Urothelium cell line (cell line): ENCODE results near the gene TUBB8B.
"Not testable (repeated sequence)": the region's sequence is repeated elsewhere in the genome, so short reads cannot be mapped to it uniquely, and the experiment has no call there.

Experiments
- DNase-seq: peaks from one replicate; pipeline ENCODE4 v3.0.0; 2011; ENCODE audit warnings: low spot score, mixed read lengths
- FAIRE-seq: peaks from 2 replicates; lab custom pipeline; 2011; peaks lifted over from hg19 to GRCh38; lab: Jason Lieb, UNC

The TUBB8B gene

DNA sequence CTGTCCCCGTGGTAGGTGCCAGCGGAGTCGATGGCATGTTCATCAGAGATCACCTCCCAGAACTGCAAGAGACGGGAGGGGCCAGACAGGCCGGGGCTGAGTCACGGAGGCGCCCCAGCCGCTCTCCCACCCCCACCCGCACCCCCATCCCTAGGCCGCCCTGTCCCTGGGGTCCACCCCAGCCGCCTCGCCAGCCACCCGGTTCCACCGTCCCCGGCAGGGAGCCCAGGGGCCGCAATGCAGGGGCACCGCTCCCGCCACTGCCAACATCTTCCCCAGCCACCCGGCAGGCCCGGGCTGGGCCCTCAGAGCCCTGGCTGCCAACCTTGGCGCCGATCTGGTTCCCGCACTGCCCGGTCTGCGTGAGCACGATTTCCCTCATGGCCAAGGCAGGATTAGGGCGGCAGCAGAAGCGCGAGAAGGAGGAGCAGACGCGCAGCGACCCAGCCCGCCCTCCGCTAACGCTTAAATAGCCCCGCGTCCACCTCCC is at the start of gene TUBB8B:
Gene TUBB8B (minus strand): TSS at position 440 of the 490 bp plus-strand sequence. CDS start 58 bp downstream, at position 382.
- FAIRE-seq, DNase-seq: not testable (repeated sequence)

DNA sequence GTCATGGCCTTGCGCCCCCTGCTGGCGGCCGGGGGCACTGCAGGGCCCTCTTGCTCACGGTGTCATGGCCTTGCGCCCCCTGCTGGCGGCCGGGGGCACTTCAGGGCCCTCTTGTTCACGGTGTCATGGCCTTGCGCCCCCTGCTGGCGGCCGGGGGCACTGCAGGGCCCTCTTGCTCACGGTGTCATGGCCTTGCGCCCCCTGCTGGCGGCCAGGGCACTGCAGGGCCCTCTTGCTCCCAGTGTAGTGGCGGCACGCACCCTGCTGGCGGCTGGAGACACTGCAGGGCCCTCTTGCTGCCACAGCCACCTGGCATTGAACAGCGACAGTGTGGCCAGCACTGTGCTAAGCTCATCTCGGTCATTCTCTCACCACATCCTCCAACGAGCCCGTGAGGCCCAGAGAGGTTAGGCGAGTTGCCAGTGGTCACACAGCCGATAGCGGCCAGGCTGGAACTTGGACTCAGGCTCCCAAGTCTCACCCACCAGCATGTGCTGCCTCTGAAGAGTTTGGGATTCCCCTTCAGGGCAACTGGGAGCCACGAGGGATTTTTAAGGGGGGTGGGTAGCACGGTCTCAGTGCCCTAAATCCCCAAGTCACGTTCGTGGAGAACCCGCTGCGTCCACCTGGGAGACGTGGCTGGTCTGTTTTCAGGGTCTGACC is 48.0 kb upstream of the TUBB8B start:
- FAIRE-seq, DNase-seq: not testable (repeated sequence)

DNA sequence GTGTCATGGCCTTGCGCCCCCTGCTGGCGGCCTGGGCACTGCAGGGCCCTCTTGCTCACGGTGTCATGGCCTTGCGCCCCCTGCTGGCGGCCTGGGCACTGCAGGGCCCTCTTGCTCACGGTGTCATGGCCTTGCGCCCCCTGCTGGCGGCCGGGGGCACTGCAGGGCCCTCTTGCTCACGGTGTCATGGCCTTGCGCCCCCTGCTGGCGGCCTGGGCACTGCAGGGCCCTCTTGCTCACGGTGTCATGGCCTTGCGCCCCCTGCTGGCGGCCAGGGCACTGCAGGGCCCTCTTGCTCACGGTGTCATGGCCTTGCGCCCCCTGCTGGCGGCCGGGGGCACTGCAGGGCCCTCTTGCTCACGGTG is 47.3 kb upstream of the TUBB8B start:
- DNase-seq, FAIRE-seq: not testable (repeated sequence)

DNA sequence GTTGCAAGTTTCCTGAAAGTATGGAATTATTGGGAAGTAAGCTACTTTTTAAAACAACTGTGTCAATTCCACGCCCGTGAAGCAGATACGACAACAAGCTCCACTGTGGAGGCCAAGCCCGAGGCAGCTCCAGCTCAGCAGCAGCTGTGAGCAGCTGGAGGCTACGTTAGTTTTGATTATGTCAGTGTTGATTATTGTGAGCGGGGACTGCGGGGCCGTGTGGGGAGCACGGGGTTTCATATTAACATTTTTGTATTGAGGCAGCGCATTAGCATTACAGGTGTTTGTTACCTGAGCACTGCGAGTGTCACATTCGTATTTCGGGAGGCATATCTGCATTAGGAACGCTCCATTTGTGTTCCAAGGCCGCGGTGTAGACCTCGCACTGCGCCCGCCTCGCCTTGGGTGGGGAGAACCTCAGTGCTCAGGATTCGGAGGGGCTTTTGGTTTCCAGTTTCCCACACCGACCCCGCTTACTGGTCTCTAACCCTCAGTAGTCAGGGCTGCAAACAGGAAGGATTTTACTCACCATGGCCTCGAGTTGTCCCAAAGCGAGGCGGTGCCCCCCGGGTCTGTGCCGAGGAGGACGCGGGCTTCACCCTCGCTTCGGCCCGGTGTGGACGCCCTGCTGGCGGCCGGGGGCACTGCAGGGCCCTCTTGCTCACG is 46.8 kb upstream of the TUBB8B start:
- not testable (repeated sequence) for FAIRE-seq, DNase-seq

DNA sequence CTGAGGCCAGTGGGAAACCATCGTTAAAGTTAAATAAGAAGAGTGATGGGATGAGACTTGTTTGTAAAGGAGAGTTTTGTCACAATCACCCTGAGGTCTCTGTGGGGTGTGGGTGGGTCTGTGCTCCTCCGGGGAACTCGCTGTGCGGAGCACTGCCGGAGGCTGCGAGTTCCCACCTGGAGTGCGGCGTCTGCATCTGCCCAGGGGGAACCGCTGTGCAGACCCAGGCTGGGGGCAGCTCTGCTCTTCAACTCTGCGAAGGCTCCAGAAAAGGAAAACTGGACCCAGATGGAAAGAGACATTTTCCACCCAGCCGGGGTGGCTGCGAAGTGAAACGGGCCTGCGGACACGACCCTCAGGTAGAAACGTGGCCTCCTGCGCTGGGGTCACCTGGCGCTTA is 46.2 kb upstream of the TUBB8B start:
- not testable (repeated sequence) for FAIRE-seq, DNase-seq

DNA sequence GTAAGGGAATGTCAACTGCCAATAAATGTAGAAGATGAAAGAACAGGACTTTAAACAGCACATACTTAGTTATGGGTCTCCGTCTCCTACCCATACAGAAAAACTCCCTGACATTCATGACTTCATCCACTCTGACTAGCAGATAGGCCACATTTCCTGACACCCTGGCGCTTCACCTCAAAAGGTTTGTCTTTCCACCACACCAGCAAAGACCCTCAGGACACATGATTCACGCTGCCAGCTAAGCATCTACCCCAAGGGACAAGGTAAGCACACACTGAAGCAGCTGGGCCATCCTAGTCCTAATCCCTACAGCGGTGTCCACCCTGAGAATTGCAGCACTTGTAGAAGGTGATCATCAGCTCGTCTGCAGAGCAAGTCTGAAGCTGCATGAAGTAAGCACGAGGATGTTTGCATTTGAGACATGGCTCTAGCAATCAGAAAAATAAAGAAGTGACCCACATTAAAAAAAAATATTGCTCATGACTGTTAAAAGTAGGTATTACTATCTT is 44.5 kb upstream of the TUBB8B start:
- not testable (repeated sequence) for FAIRE-seq, DNase-seq

DNA sequence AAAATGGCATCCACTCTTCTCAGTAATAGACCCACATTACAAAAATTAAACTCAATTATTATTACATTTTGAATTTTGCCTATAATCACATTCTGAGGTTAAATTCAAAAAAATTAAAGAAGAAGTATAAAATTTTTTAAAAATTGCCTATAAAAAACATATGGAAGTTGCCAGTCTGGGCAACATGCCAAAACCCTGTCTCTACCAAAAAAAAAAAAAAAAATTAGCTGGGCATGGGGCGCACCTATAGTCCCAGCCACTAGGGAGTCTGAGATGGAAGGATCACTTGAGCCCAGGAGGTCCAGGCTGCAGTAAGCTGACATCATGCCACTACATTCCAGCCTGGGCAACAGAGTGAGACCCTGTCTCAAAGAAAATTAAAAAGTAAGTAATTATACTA is 42.1 kb upstream of the TUBB8B start:
- not testable (repeated sequence) for FAIRE-seq

DNA sequence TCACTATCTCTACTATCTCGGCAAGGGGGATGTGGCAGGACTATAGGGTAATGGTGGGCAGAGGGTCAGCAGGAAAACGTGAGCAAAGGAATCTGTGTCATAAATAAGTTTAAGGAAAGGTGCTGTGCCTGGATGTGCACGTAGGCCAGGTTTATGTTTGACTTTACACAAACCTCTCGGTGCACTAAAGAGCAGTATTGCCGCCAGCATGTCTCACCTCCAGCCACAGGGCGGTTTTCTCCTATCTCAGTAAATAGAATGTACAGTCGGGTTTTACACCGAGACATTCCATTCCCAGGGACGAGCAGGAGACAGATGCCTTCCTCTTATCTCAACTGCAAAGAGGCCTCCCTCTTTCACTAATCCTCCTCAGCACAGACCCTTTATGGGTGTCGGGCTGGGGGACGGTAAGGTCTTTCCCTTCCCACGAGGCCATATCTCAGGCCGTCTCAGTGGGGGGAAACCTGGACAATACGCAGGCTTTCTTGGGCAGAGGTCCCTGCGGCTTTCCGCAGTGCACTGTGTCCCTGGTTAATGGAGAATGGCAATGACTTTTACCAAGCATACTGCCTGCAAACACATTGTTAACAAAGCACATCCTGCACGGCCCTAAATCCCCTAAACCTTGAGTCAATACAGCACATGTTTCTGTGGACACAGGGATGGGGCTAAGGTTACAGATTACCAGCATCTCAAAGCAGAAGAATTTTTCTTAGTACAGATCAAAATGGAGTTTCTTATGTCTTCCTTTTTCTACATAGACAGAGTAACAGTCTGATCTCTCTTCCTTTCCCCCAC is 41.2 kb upstream of the TUBB8B start:
- not testable (repeated sequence) for FAIRE-seq, DNase-seq

More for the DNA sequence above, 42.1 kb upstream of the TUBB8B start:
- not testable (repeated sequence) for DNase-seq

DNA sequence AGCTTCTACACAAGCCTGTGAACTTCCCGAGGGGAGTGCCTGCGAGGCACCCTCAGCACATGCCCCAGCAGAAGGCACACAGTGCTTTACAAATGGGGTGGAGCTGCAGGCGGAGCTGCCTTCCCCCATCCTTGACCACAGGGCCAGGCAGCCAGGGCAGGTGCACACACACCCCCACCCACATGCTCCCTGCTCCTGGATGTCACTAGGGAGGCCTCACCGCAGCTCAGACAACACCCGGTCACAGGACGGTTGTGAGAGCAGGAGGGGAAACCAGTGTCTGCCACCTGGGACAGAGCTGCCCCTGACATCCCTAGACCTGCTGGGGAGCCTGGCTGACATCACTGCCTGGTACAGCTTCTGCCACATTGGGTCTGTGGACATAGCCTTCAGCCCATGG is 39.7 kb upstream of the TUBB8B start:
- not testable (repeated sequence) for FAIRE-seq, DNase-seq

DNA sequence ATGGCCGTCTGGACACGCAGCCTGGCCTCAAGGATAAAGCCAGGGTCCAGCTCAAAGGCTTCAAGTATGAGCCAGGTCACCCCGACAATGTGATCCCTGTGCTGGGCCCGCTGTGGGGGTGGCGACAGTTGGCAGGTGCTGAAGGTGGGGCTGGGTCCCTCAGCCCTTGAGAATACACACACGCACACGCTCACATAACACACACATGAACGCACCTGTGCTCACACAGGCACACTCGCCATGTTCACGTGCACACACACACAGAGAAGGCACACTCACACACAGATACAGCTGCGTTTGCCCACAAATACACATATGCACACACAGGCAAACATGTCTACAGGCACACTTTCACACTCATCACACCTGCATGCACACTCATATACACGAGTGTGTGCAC is 35.4 kb upstream of the TUBB8B start:
- peak; percentile 81 for FAIRE-seq
- not testable (repeated sequence) for DNase-seq

DNA sequence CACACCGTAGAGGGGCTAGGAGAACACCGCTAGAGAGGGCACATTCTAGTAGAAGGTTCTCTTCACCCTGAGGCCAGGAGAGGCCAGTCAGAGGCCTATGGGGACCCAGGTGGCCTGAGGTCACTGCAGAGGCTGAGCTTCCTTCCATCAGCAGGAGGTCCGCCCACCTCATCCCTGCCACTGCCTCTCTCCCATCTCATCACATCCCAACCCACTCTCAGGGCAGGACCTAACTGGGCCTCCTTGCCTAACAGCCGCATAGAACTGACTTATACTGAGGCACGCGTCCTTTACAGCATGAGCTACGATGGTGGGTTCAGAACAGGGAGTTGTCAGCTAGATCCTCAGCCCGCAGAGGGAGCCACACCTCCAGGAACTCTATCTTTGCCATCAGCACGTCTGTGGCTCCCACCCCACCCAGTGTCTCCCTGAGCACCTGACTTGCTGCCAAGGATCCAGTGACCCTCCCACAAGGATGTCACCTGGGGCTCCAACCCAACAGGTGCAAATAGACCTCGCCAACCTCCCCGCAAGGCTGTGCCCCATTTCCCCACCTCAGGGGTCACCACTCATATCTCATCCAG is 33.3 kb upstream of the TUBB8B start:
- FAIRE-seq, DNase-seq: not testable (repeated sequence)

DNA sequence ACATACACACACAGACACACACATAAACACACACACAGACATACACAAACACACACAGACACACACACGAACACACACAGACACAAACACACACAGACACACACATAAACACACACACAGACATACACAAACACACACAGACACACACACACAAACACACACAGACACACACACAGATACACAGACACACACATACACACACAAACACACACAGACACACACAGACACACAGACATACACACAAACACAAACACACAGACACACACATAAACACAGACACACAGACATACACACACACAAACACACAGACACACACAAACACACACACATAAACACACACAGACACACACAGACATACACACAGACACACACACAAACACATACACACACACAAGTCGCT is 31.5 kb upstream of the TUBB8B start:
- not testable (repeated sequence) for DNase-seq
- FAIRE-seq: peak; percentile 95

DNA sequence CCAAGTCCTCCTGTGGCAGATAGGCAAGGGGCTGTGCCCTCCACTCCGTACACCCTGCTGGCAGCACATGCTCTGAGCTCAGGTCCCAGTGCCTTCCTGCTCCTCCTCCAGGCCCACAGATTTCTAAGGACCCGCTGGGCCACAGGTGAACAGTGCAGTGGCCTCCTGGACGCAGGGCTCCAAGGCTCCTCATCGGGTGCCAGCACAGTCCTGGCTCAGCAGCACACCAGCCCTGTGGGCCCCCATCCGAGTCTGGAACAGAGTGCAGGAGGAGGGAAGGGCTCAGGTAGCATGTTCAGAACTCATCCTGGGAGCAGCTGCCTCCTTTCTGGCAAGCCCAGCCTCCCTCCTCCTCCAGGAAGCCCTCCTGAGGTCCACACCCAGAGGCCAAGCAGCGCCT is 30.8 kb upstream of the TUBB8B start:
- not testable (repeated sequence) for DNase-seq, FAIRE-seq

DNA sequence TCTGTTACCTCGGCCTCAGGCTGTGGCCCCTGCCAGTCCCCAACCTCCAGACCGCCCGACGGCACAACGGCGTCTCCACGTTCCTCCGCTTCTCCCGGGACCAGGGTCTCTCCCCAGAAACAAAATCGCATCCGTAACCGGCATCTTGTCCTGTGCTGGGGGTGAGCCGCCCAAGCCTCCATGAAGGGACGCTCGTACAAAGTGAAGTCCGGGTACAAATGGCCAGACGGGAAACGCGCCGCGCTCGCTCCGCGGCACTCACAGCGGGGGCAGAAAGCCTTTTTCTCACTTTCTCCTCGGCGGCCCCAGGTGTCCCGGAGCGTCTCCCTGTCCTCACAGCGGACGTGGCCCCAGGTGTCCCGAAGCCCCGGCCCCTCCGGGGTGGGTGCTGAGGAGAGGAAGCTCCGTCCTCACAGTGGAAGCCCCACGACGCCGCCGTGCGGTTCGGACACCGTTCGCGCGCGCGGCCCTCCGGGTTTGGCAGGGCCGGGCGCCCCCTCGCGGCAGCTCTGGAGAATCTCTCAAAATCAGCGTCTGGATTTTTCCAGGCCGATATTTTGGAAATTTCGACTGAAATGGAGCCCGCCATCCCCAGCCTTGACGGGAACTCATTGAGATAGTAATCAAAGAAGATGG is 26.2 kb upstream of the TUBB8B start:
- FAIRE-seq: not testable (repeated sequence)

DNA sequence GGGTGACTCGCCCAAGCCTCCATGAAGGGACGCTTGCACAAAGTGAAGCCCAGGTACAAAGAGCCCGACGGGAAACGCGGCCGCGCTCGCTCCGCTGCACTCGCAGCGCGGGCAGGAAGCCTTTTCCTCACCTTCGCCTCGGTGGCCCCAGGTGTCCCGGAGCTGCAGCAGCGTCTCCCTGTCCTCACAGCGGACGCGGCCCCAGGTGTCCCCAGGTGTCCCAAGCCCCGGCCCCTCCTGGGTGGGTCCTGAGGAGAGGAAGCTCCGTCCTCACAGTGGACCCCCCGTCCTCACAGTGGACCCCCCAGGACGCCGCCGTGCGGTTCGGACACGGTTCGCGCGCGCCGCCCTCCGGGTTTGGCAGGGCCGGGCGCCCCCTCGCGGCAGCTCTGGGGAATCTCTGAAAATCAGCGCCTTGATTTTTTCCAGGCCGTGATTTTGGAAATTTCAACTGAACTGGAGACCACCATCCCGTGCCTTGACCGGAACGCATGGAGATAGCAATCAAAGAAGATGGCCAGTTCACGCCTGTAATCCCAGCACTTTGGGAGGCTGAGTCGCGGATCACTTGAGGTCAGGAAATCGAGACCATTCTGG is 23.9 kb upstream of the TUBB8B start:
- DNase-seq, FAIRE-seq: not testable (repeated sequence)

More for the DNA sequence above, 26.2 kb upstream of the TUBB8B start:
- DNase-seq: not testable (repeated sequence)

DNA sequence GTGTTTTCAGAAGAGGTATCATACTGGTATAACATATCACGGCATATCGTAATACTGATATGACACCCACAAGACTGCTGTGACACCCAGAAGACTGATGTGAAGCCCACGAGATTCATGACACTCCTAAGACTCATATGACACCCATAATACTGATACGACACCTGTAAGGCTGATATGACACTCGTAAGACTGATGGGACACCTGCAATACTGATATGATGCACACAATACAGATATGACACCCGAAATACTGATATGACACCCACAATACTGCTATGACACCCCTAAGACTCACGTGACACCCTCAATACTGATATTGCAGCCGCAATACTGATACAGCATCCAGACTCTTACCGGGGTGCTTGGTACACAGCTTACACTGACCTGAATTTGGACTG is 18.3 kb upstream of the TUBB8B start:
- DNase-seq, FAIRE-seq: not testable (repeated sequence)

DNA sequence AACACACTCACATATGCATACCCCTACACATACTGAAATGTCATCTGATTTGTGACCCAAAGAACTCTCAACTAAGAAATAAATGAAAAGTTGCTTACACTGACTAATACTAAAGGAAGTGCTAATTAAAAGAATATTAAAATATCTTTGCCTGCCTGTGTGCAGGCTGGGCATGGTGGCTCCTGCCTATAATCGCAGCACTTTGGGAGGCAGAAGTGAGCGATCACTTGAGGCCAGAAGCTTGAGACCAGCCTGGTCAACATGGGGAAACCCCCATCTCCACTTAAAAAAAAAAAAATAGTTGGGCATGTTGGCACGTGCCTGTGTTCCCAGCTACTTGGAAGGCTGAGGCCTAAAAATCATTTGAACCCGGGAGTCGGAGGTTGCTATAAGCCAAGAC is 14.9 kb upstream of the TUBB8B start:
- not testable (repeated sequence) for DNase-seq, FAIRE-seq

DNA sequence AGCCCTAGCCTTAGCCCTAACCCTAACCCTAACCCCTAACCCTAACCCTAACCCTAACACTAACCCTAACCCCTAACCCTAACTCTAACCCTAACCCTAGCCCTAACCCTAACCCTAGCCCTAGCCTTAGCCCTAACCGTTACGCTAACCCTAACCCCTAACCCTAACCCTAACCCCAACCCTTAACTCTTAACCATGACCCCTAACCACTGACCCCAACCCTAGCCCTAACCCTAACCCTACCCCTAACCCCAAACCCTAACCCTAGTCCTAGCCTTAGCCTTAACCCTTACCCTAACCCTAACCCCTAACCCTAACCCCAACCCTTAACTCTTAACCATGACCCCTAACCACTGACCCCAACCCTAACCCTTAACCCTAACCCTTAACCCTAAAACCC is 14.2 kb upstream of the TUBB8B start:
- FAIRE-seq: peak; percentile 66
- not testable (repeated sequence) for DNase-seq

DNA sequence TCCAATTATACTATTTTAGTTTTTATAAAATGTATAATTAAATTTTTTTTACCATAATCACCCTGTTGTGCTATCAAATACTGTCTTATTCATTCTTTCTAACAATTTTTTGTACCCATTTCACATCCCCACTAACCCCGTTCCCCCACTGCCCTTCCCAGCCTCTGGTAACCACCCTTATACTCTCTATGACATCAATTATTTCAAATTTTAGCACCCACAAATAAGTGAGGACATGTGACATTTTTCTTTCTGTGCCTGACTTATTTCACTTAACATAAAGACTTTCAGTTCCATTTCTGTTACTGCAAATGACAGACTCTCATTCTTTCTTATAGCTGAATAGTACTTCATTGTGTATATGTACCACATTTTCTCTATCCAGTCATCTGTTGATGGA is 5.0 kb upstream of the TUBB8B start:
- DNase-seq, FAIRE-seq: not testable (repeated sequence)
